ENCODE results near the gene MAML2. TPM values are rescaled to one million over a fixed set of nuclear protein-coding genes. Genes with fewer than 3 reads are reported as not detected.

MAML2 gene
- total and polyA plus RNA-seq, 9 of the 15 experiments (the other 6 are each of a cell fraction or from before 2014, with no cell fraction given), result 0.79 to 6.8 (median 4.8) TPM

DNA sequence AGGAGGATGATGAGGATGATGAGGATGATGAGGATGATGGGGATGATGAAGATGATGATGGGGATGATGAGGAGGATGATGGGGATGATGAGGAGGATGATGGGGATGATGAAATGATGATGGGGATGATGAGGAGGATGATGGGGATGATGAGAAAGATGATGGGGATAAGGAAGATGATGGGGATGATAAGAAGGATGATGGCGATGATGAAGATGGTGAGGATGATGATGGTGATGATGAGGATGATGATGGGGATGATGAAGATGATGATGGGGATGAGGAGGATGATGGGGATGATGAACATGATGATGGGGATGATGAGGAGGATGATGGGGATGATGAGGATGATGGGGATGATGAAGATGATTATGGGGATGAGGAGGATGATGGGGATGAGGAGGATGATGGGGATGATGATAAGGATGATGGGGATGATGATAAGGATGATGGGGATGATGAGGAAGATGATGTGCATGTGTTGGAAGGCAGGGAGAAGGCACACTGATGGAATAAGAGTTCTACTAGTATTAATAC lies 340.2 kb downstream of the MAML2 start (continued):
- TF ChIP-seq, protein P1, sequence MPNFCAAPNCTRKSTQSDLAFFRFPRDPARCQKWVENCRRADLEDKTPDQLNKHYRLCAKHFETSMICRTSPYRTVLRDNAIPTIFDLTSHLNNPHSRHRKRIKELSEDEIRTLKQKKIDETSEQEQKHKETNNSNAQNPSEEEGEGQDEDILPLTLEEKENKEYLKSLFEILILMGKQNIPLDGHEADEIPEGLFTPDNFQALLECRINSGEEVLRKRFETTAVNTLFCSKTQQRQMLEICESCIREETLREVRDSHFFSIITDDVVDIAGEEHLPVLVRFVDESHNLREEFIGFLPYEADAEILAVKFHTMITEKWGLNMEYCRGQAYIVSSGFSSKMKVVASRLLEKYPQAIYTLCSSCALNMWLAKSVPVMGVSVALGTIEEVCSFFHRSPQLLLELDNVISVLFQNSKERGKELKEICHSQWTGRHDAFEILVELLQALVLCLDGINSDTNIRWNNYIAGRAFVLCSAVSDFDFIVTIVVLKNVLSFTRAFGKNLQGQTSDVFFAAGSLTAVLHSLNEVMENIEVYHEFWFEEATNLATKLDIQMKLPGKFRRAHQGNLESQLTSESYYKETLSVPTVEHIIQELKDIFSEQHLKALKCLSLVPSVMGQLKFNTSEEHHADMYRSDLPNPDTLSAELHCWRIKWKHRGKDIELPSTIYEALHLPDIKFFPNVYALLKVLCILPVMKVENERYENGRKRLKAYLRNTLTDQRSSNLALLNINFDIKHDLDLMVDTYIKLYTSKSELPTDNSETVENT (CRISPR knock-in tag; IDR thresholded peaks at IDR 0.05), result no peak
- TF ChIP-seq ZNF263 (CRISPR knock-in tag; IDR thresholded peaks at IDR 0.05; ENCODE audit: borderline replicate concordance) (peak; percentile 84), ELF1 (tag; IDR thresholded peaks at IDR 0.05) (no peak), SRSF9 (IDR thresholded peaks at IDR 0.05; ENCODE audit: borderline replicate concordance, low read depth, low read length) (no peak), TEAD4 (IDR thresholded peaks at IDR 0.05; ENCODE audit: low read length) (no peak), TEAD4 (CRISPR knock-in tag; IDR thresholded peaks at IDR 0.05; ENCODE audit: borderline replicate concordance) (no peak), GTF2E2 (tag; IDR thresholded peaks at IDR 0.05) (no peak), ZNF589 (CRISPR knock-in tag; IDR thresholded peaks at IDR 0.05; ENCODE audit: low read depth) (no peak), YBX1 (IDR thresholded peaks at IDR 0.05) (peak; percentile 39; the same call in 1 of the 2 replicates), PKNOX1 (IDR thresholded peaks at IDR 0.05) (no peak), ZBTB7A (IDR thresholded peaks at IDR 0.05; ENCODE audit: borderline replicate concordance, control insufficient read depth, low read depth, low read length) (no peak), NEUROD1 (IDR thresholded peaks at IDR 0.05; ENCODE audit: borderline replicate concordance, low read depth, low read length, partially characterized antibody) (no peak), LCOR (CRISPR knock-in tag; IDR thresholded peaks at IDR 0.05) (no peak), KDM1A (IDR thresholded peaks at IDR 0.05) (0 out of 4 replicates have a peak, but pooled peaks of 1 of the 2 experiments have one; percentile 21), MEF2A (IDR thresholded peaks at IDR 0.05; ENCODE audit: control insufficient read depth, low read depth, low read length) (no peak)

Measured in K562 (cell line).